GM19372 (cell line): ENCODE data around the gene SIGLEC7.

Experiments used
- ATAC-seq: cut with Tn5 transposase; IDR thresholded peaks from one replicate; pipeline ENCODE4 v1.9.1; 2021; ENCODE audit warnings: mild to moderate bottlenecking, low read depth, moderate library complexity; ENCODE audit not compliant: unreplicated experiment

The SIGLEC7 gene

GRCh38 chr19:51198641-51199040, 56.5 kb downstream of the SIGLEC7 start:
- ATAC-seq, result no peak

GRCh38 chr19:51200071-51200666, 58.1 kb downstream of the SIGLEC7 start:
- ATAC-seq, result no peak

DNA sequence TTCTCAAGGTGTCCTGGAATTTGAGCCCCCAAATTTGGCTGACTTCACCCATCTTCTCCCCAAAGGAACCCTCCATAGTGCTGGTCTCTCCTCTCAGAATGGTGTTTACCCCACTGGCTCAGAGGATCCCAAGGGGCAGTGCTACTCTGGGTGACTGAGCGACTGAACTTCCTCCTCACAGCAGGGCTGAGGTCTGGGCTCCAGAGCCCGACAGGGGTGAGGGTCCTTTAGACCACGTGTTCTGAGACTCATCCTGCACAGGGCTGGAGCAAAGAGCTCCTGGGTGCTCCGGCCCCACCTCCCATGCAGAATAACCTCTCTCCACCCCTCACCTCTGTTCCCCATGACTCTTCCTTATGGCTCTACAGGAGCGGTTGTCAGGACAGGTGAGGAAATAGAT, 59.6 kb downstream of the SIGLEC7 start:
- ATAC-seq, result no peak
